GM12873 (cell line): Measurements from ENCODE around the gene EFR3B.

ENCODE experiments used
- TF ChIP-seq, protein P1 (sequence below): IDR thresholded peaks from 2 replicates; pipeline ENCODE4 v1.5.1; 2012; ENCODE audit warnings: low read depth, mild to moderate bottlenecking, moderate library complexity, low read length, control low read depth; ENCODE audit not compliant: insufficient read depth; ENCODE audit errors: missing control alignments

The EFR3B gene

DNA sequence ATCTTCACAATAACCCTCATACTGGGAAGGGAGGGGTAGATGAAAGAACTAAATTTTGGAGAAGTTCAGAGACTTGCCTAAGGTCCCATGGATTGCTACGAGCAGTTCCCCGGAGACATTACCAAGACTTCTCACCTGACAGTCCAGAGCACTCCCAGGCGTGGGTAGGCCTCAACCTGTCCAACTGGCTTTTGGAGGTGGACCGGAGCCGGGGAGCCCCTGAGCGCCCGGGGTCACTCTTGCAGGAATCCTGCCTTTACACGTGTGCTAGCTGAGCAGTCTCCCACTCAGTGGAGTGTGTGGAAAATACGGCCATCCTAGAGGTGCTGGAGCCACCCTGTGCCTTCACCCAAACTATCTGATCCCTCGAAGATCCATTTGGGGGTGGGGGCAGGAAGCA, 118.5 kb downstream of the EFR3B start:
- TF ChIP-seq, protein P1, sequence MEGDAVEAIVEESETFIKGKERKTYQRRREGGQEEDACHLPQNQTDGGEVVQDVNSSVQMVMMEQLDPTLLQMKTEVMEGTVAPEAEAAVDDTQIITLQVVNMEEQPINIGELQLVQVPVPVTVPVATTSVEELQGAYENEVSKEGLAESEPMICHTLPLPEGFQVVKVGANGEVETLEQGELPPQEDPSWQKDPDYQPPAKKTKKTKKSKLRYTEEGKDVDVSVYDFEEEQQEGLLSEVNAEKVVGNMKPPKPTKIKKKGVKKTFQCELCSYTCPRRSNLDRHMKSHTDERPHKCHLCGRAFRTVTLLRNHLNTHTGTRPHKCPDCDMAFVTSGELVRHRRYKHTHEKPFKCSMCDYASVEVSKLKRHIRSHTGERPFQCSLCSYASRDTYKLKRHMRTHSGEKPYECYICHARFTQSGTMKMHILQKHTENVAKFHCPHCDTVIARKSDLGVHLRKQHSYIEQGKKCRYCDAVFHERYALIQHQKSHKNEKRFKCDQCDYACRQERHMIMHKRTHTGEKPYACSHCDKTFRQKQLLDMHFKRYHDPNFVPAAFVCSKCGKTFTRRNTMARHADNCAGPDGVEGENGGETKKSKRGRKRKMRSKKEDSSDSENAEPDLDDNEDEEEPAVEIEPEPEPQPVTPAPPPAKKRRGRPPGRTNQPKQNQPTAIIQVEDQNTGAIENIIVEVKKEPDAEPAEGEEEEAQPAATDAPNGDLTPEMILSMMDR = no peak

DNA sequence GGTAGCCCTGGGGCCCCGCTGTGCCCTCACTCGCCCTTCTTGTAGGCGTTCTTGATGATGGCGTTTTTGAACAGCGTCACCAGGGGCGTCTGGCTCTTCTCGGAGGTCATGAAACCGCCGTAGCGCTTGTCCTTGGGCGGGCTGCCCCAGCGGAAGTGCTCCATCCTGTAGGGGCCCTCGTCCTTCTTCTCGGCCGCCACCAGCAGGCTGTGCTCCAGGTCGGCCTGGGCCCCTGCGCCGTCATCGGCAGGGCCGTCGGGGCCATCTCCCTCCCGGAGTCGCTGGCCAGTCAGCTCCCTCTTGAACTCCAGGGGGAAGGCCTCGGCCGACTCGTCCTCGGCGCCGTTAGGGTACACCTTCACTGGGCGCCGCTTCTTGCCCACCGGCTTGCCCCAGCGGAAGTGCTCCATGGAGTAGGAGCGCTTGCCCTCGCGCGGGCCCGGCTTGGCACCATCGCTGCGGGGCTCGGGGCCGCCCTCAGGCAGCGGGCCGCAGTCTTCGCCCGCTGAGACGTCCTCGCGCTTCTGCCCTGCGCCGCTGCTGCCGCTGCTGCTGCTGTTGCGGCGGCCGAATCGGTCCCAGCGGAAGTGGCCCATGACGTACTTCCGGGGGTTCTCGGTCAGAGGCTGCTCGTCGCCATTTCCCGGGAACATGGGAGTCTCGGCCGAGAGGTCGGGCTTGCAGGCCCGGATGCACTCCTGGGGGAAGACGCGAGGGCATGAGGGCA, 119.3 kb downstream of the EFR3B start:
- TF ChIP-seq, protein P1 = no peak

DNA sequence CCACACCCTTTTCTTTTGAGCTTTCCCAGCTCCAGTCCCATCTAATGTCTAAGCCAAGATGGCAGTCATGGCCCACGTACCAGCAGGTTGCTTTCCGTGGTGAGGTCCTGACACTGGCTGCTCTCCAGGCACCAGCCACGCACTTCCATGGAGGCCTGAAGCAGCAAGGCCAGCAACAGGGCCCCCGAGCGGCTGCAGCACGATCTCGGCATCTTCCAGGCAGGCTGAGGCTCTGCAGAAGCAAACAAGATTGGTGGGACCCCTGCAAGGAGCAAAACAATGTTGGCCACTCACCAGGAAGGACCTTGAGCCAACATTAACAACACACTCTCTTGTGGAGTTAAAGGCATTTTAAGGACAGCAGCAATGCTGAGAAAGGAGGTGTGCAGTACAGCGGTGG, 122.7 kb downstream of the EFR3B start:
- TF ChIP-seq, protein P1 = no peak

DNA sequence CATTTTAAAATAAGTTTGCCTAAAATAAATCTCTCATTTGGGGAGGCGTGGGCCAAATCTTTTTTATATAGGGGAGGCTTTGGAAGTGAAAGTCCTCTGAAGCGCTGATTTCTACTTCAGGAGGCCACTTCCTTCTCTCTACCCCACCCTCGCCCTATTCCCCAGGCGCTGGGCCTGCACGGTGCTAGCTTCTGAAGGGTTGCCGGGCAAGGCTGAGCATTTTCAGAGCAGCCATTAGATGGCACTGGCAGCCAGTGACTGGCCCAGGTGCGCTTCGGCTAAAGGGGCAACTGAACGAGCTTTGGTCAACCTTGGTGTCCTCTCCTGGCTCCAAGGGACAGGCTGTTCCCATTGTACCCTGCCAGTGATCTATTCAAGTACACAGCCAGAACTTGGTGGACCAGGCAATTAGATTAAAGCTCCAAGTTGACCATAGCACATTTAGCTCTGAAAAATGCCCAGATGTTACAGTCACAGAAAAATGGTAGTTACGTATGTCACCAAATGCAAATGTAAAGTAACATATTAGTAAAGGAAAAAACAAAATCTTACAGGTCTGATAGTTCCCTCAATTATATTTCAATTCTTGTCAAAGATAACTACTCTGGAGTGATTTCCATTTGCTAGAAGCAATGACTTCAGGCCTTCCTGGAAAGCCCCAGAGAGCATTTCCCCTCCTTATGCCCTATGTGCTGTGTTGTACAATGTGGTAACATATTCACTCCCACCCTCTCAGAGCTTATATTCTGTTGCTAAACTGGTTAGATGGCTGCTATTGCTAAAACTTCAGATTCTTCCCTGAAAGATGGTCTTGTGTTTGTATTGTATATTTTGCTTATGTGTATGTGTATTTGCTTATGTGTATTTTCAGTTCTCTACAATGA, 124.4 kb downstream of the EFR3B start:
- TF ChIP-seq, protein P1 = peak; percentile 80

DNA sequence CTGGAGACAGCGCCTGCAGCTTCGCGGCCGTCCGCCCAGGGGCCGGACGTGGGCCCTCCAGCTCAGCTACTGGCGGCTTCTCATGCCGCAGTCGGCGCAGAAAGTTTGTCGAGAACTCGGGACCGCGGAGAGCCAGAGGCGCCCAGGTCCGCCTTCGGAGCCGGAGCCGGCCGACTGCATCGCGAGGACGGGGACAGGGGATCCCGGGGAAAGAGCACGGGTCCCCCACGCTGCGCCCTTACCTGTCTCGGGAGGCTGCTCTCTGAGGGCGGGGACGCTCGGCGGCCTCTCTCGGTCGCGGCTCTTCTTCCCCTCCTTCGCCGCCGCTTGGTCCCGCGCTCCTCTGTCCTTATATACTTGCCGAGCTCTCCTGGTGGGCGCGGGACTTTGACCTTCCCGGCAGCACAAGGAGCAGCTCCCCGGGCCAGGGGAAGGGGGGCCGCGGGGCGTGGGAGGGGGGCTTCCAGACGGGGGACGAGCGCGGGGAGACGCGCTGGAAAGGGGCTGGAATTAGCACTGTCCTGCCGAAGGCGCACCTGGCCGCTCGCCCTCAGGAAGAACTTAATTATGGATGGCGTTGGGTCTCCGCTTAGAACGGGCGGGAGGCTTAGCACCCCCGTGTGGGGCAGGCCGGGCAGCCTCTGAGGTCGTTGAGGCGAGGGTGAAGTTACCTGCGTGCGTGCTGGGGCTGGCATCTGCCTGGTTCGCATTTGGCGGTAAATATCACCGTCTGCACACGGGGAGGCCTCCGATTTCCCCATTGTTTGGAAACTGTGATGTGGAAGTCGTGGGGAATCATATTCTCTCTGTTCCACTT, 126.6 kb downstream of the EFR3B start, which contains the start of gene POMC:
Gene POMC, minus strand, starts transcription at position 325 of the 817 bp plus-strand sequence. CDS start 3,808 bp downstream, outside the sequence.
- TF ChIP-seq, protein P1 = no peak

DNA sequence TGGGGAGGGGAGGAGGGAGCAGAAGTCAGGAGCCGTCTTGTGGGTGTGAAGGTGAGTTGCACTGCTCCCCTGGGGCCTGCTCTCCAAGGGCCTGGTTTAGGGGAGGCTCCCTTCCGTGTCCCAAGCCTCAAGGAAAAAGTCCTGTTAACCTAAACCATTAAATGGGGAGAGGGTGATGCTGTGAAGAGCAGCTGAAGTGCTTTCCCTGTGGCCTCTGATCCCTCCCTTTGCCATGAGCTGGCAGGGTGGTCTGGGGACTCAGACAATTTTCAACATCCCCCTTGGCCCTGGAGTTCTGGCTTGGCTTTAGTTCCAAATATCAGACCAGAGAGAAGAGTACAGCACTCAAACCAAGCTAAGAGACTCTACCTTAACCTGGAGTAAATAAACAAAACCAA, 127.2 kb downstream of the EFR3B start:
- TF ChIP-seq, protein P1 = no peak
